Measurements from ENCODE around the gene MGAT5. TPM values are rescaled to one million over a fixed set of nuclear protein-coding genes. Genes with fewer than 3 reads are reported as not detected.
A peak's percentile ranks its signal among the peaks of the same experiment; 100 is the strongest.

The MGAT5 gene
- total RNA-seq, 1 donor from 2014 or later: 36.8 TPM

DNA sequence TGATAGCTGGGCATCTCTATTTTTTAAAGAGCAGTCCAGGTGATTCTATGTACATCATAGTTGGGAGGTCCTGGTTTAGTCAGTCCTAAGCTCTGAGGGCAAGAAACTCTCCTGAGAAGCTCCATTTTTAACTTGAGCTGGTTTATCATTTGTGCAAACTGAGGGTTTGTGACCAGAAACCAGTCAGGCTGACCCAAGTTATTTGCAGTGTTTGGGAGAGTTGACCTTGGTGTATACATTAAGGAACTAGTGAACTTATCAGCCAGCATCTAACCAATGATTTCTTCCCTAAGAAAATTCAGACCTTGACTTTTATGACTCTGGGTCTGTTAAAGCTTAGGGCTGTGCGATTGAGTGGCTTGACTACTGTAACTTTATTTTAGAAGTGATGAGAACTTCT, 10.6 kb upstream of the MGAT5 start:
- Mint-ChIP-seq H3K4me3 (no peak overlapping the region), H3K36me3 (ENCODE audit: low read depth) (no peaks in the 10 kb centered on the region), H3K27me3 (ENCODE audit: low read depth) (no peaks in the 10 kb centered on the region), H3K4me1 (peaks cover 8% of the 10 kb centered on the region), H3K9me3 (no peaks in the 10 kb centered on the region), H3K27ac (ENCODE audit: unreplicated experiment) (no peak overlapping the region)
- TF ChIP-seq, protein P1, sequence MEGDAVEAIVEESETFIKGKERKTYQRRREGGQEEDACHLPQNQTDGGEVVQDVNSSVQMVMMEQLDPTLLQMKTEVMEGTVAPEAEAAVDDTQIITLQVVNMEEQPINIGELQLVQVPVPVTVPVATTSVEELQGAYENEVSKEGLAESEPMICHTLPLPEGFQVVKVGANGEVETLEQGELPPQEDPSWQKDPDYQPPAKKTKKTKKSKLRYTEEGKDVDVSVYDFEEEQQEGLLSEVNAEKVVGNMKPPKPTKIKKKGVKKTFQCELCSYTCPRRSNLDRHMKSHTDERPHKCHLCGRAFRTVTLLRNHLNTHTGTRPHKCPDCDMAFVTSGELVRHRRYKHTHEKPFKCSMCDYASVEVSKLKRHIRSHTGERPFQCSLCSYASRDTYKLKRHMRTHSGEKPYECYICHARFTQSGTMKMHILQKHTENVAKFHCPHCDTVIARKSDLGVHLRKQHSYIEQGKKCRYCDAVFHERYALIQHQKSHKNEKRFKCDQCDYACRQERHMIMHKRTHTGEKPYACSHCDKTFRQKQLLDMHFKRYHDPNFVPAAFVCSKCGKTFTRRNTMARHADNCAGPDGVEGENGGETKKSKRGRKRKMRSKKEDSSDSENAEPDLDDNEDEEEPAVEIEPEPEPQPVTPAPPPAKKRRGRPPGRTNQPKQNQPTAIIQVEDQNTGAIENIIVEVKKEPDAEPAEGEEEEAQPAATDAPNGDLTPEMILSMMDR (conservative IDR thresholded peaks at IDR 0.05): no peak
- no peak for DNase-seq (ENCODE audit: low read depth, low spot score)

DNA sequence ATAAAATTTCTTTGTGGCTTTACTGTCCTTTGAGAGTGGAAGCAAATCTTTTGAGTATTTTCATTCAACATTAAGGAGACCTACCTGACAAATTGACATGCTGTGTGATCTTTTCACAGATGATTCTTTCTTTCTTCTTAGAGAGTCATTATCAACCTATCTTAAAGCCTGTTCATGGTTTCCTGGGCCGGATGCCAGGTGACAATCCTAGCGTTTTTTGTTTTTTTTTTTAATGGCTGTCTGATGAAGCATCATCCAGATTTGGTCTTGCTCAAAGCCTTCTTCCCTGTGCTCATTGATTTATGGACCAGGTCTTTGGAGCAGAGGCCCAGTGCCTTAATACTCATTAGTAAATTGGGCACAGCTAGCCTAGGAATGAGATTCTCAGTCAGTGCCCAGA, 9.8 kb upstream of the MGAT5 start:
- no peaks in the 10 kb centered on the region for H3K9me3 Mint-ChIP-seq
- TF ChIP-seq, protein P1 (conservative IDR thresholded peaks at IDR 0.05): no peak

DNA sequence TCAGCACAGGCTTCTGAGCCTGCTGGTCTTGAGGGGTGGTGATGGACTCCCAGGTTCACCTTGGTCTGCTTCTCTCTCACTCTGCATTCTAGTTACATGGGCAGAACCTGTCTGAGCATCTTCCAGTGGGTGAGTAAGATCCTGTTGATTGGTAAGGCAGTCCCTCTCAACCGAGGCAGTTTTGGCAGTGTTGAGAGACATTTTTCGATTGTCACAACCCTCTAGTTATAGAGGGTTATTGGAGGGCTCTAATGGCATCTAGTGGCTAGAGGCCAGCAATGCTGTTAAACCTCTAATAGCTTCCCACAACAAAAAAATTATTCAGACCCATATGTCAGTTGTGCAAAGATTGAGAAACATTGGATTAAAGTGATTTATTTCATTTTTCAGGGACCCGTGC, 9.3 kb upstream of the MGAT5 start:
- TF ChIP-seq, protein P1 (conservative IDR thresholded peaks at IDR 0.05): no peak
- Mint-ChIP-seq H3K4me1 (peaks cover 5% of the 10 kb centered on the region), H3K36me3 (ENCODE audit: low read depth) (no peaks in the 10 kb centered on the region), H3K9me3 (no peaks in the 10 kb centered on the region), H3K4me3 (no peak overlapping the region), H3K27ac (ENCODE audit: unreplicated experiment) (no peak overlapping the region), H3K27me3 (ENCODE audit: low read depth) (no peaks in the 10 kb centered on the region)
- DNase-seq (ENCODE audit: low read depth, low spot score): no peak

More for the DNA sequence above, 9.8 kb upstream of the MGAT5 start:
- Mint-ChIP-seq H3K4me3 (no peak overlapping the region), H3K36me3 (ENCODE audit: low read depth) (no peaks in the 10 kb centered on the region), H3K4me1 (peaks cover 8% of the 10 kb centered on the region), H3K27ac (ENCODE audit: unreplicated experiment) (no peak overlapping the region), H3K27me3 (ENCODE audit: low read depth) (no peaks in the 10 kb centered on the region)
- DNase-seq (ENCODE audit: low read depth, low spot score): no peak

DNA sequence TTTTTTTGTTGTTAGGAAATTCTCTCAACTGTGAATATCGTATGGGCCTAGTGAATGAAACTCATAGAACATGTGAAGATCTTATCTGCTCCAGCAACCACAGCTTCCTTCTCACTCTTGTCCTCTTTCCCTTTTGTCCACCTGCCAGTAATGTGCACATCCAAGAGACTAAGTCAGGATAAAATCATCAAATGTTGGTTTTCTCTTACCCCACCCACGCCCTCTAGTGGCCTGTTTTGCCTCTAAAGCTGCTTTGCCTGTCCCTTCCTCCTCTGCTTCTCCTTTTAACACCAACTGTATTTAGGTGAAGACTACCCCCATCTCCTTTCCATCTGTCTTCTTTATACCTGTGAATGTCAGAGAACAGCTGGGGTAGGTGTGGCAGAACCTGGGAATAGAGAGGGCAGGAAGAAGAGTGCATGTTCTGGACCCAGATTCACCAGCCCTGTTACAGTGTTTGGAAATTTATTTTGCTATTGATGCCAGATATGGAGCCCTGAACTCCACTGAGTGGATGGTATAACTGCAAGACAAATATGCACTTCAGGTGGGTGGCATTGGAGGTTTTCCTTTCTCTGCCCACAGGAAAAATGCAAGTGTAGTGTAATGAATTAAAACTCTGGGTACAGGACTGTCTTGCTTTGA, 8.4 kb upstream of the MGAT5 start:
- Mint-ChIP-seq H3K9me3 (no peaks in the 10 kb centered on the region), H3K36me3 (ENCODE audit: low read depth) (no peaks in the 10 kb centered on the region), H3K27me3 (ENCODE audit: low read depth) (no peaks in the 10 kb centered on the region), H3K4me1 (peaks cover 5% of the 10 kb centered on the region), H3K4me3 (no peak overlapping the region), H3K27ac (ENCODE audit: unreplicated experiment) (no peak overlapping the region)
- TF ChIP-seq, protein P1 (conservative IDR thresholded peaks at IDR 0.05): peak; percentile 83
- peak; percentile 75 for DNase-seq (ENCODE audit: low read depth, low spot score)

DNA sequence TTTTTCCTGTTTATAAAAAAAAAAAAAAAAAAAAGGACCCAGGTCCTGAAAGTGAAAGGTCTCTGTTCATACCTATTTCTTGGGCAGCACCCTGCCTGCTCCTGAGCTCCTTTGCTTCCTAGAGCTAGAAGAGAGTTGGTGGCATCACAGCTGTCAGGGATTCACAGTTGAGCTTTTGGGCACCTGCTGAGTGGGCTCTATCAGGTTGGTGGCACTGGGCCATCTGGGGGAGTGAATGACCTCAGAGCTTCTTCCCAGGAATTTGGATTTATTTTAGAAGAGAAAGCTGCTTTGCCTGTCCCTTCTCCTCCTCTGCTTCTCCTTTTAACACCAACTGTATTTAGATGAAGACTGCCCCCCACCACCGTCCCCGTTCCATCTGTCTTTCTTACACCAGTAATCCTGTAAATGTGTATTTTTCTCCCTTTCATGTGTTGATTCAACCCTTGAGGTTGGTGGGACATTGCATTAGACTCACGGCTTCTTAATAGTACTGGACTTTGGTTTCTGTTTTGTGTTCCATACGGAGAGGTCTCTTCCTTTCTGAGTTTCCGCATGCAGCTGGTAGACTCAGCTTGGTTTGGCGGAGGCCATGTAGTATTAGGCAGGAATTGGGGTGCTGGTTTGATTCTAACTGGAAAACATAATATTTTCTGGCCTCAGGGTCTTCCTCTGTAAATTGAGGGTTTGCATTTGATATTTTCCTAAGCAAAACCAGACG, 7.6 kb upstream of the MGAT5 start:
- no peaks in the 10 kb centered on the region for H3K36me3 Mint-ChIP-seq (ENCODE audit: low read depth)
- no peak overlapping the region for H3K27ac Mint-ChIP-seq (ENCODE audit: unreplicated experiment)
- H3K9me3 Mint-ChIP-seq: no peaks in the 10 kb centered on the region
- no peak overlapping the region for H3K4me3 Mint-ChIP-seq
- TF ChIP-seq, protein P1 (conservative IDR thresholded peaks at IDR 0.05): no peak
- H3K4me1 Mint-ChIP-seq: peaks cover 13% of the 10 kb centered on the region
- H3K27me3 Mint-ChIP-seq (ENCODE audit: low read depth): no peaks in the 10 kb centered on the region
- no peak for DNase-seq (ENCODE audit: low read depth, low spot score)
